ENCODE results near the gene SLC5A3.

SLC5A3 gene

GRCh38 chr21:34110594-34111202, 37.3 kb downstream of the SLC5A3 start:
- Mint-ChIP-seq H3K27ac (no peak overlapping the region), H3K4me1 (peaks cover 78% of the 10 kb centered on the region), H3K4me3 (no peak overlapping the region), H3K36me3 (peaks cover 26% of the 10 kb centered on the region), H3K9me3 (no peaks in the 10 kb centered on the region), H3K27me3 (no peaks in the 10 kb centered on the region)

GRCh38 chr21:34112316-34113033, 39.1 kb downstream of the SLC5A3 start:
- H3K9me3 Mint-ChIP-seq: no peaks in the 10 kb centered on the region
- H3K27ac Mint-ChIP-seq: peak overlapping the region; percentile 30
- H3K4me3 Mint-ChIP-seq: no peak overlapping the region

GRCh38 chr21:34113842-34114241, 40.5 kb downstream of the SLC5A3 start:
- H3K27me3 Mint-ChIP-seq: no peaks in the 10 kb centered on the region
- H3K9me3 Mint-ChIP-seq: no peaks in the 10 kb centered on the region
- no peak overlapping the region for H3K4me3 Mint-ChIP-seq
- H3K36me3 Mint-ChIP-seq: peaks cover 21% of the 10 kb centered on the region
- peak overlapping the region; percentile 2 for H3K27ac Mint-ChIP-seq
- peaks cover 69% of the 10 kb centered on the region for H3K4me1 Mint-ChIP-seq

More at GRCh38 chr21:34112316-34113033, 39.1 kb downstream of the SLC5A3 start:
- Mint-ChIP-seq H3K4me1 (peaks cover 73% of the 10 kb centered on the region), H3K27me3 (no peaks in the 10 kb centered on the region), H3K36me3 (peaks cover 22% of the 10 kb centered on the region)

GRCh38 chr21:34115160-34115559, 41.8 kb downstream of the SLC5A3 start:
- Mint-ChIP-seq H3K4me1 (peaks cover 64% of the 10 kb centered on the region), H3K27ac (no peak overlapping the region), H3K4me3 (no peak overlapping the region), H3K9me3 (no peaks in the 10 kb centered on the region), H3K27me3 (no peaks in the 10 kb centered on the region), H3K36me3 (peaks cover 17% of the 10 kb centered on the region)

GRCh38 chr21:34116569-34116968, 43.2 kb downstream of the SLC5A3 start:
- no peaks in the 10 kb centered on the region for H3K9me3 Mint-ChIP-seq
- H3K4me1 Mint-ChIP-seq: peaks cover 62% of the 10 kb centered on the region
- H3K36me3 Mint-ChIP-seq: peaks cover 17% of the 10 kb centered on the region
- H3K4me3 Mint-ChIP-seq: no peak overlapping the region
- no peaks in the 10 kb centered on the region for H3K27me3 Mint-ChIP-seq
- H3K27ac Mint-ChIP-seq: peak overlapping the region; percentile 20

- Mint-ChIP-seq H3K4me3 (no peak overlapping the region), H3K36me3 (peaks cover 13% of the 10 kb centered on the region), H3K27me3 (no peaks in the 10 kb centered on the region), H3K4me1 (peaks cover 69% of the 10 kb centered on the region), H3K9me3 (no peaks in the 10 kb centered on the region), H3K27ac (no peak overlapping the region)
Observed at GRCh38 chr21:34120867-34121266, 47.5 kb downstream of the SLC5A3 start.

GRCh38 chr21:34122047-34122446, 48.7 kb downstream of the SLC5A3 start:
- Mint-ChIP-seq H3K27ac (no peak overlapping the region), H3K9me3 (no peaks in the 10 kb centered on the region), H3K4me3 (no peak overlapping the region), H3K27me3 (no peaks in the 10 kb centered on the region), H3K36me3 (peaks cover 10% of the 10 kb centered on the region), H3K4me1 (peaks cover 72% of the 10 kb centered on the region)

Measured in activated naive CD4-positive, alpha-beta T cell treated with anti-CD3 and anti-CD28 coated beads, Interleukin-2, amount 50 U/mL, for 24 hours (primary cell).